BJ (cell line): ENCODE measurements around the gene NFATC1. TPM values are rescaled to one million over a fixed set of nuclear protein-coding genes. Genes with fewer than 3 reads are reported as not detected.

Experiments used
- CTCF ChIA-PET: fragments of 350-600 bp; formaldehyde crosslinking; extraction: SDS; loops from one replicate; lab custom pipeline; 2021; ENCODE audit warnings: antibody characterized with exemption, inconsistent platforms; lab: Yijun Ruan, JAX
- POLR2A ChIA-PET: fragments of 300-600 bp; sonication (Branson Sonifier 250); formaldehyde crosslinking; extraction: SDS; loops from one replicate; lab custom pipeline; 2021; ENCODE audit warnings: antibody characterized with exemption; lab: Charles Lee
- DNase-seq: peaks from one replicate; pipeline ENCODE4 v3.0.0-alpha.2; 2011; ENCODE audit warnings: low read depth
- H3K27me3 ChIP-seq: 2 replicates; pipeline ENCODE4 v1.6.0; 2011; ENCODE audit warnings: low read length; ENCODE audit not compliant: control insufficient read depth, insufficient read depth
- H3K36me3 ChIP-seq: 2 replicates; pipeline ENCODE4 v1.5.1; 2011; ENCODE audit warnings: low read length; ENCODE audit not compliant: control insufficient read depth, insufficient read depth
- H3K4me3 ChIP-seq: 2 replicates; pipeline ENCODE4 v1.5.1; 2011; ENCODE audit warnings: low read depth, mild to moderate bottlenecking, control low read depth, low read length
- CTCF ChIP-seq: IDR thresholded peaks from 2 replicates; pipeline ENCODE4 v1.5.1; 2011; ENCODE audit warnings: low read depth, mild to moderate bottlenecking, control low read depth, inconsistent platforms, low read length, moderate library complexity; ENCODE audit not compliant: insufficient read depth
- polyA plus RNA-seq: library from polyadenylated mRNA; depleted of rRNA; stranded (reverse); fragments of >200 nt; gene quantifications from 2 replicates; pipeline ENCODE4 v1.2.3, GENCODE V29; 2011

The NFATC1 gene
- polyA plus RNA-seq, 1 experiment: 1.2 TPM

- H3K36me3 ChIP-seq: no peaks in the 10 kb centered on the region
- POLR2A ChIA-PET: no interaction called here
- CTCF ChIA-PET: interaction anchor here (1.4 to 1.7 kb wide), 2 partner anchors 143 to 145 kb away, joined by 5 to 6 read pairs; no protein-coding TSS in a partner anchor
- no peak for DNase-seq
- no peak overlapping the region for H3K4me3 ChIP-seq
- peaks cover 1% of the 10 kb centered on the region; the same call in 1 of the 2 replicates for H3K27me3 ChIP-seq
- TF ChIP-seq CTCF: no peak
Measured at GRCh38 chr18:79524181-79525078, 128.7 kb downstream of the NFATC1 start.

- DNase-seq: no peak
- CTCF ChIA-PET: interaction anchor here (0.5 to 9.9 kb wide), 4 partner anchors 9 to 146 kb away, joined by 3 to 190 read pairs (median 4); no protein-coding TSS in a partner anchor
Measured at GRCh38 chr18:79525556-79526467, 130.1 kb downstream of the NFATC1 start.

GRCh38 chr18:79526468-79527460 is 131.0 kb downstream of the NFATC1 start:
- no peak for TF ChIP-seq CTCF
- peaks cover 3% of the 10 kb centered on the region for H3K27me3 ChIP-seq
- ChIA-PET POLR2A (no interaction called here), CTCF (interaction anchor here (1.0 to 9.9 kb wide), 3 partner anchors 12 to 147 kb away, joined by 3 to 190 read pairs (median 4); no protein-coding TSS in a partner anchor)
- no peak overlapping the region for H3K4me3 ChIP-seq
- DNase-seq: no peak
- no peaks in the 10 kb centered on the region for H3K36me3 ChIP-seq

More at GRCh38 chr18:79525556-79526467, 130.1 kb downstream of the NFATC1 start:
- POLR2A ChIA-PET: no interaction called here
- no peak overlapping the region for H3K4me3 ChIP-seq
- no peaks in the 10 kb centered on the region for H3K36me3 ChIP-seq
- no peak for TF ChIP-seq CTCF
- H3K27me3 ChIP-seq: peaks cover 2% of the 10 kb centered on the region

GRCh38 chr18:79527656-79528315 is 132.1 kb downstream of the NFATC1 start:
- peaks cover 6% of the 10 kb centered on the region for H3K27me3 ChIP-seq
- no peaks in the 10 kb centered on the region for H3K36me3 ChIP-seq
- TF ChIP-seq CTCF: no peak
- CTCF ChIA-PET: interaction anchor here (1.1 to 9.9 kb wide), 5 partner anchors 11 to 148 kb away, joined by 4 to 190 read pairs (median 13); no protein-coding TSS in a partner anchor
- no peak overlapping the region for H3K4me3 ChIP-seq
- POLR2A ChIA-PET: no interaction called here
- DNase-seq: no peak
